GM21723 (cell line): ENCODE results near the gene PTGIS.
A peak's percentile ranks its signal among the peaks of the same experiment; 100 is the strongest.
"Not testable (repeated sequence)": the region's sequence is repeated elsewhere in the genome, so short reads cannot be mapped to it uniquely, and the experiment has no call there.

ENCODE experiments used
- ATAC-seq: cut with Tn5 transposase; IDR thresholded peaks from one replicate; pipeline ENCODE4 v1.9.1; 2021; ENCODE audit warnings: mild to moderate bottlenecking, moderate library complexity; ENCODE audit not compliant: unreplicated experiment

The PTGIS gene

GRCh38 chr20:49567421-49568277 is at the start of gene PTGIS:
TSS of gene PTGIS (minus strand) at chr20:49568137. CDS start at chr20:49568116, 21 bp downstream.
- no peak for ATAC-seq

DNA sequence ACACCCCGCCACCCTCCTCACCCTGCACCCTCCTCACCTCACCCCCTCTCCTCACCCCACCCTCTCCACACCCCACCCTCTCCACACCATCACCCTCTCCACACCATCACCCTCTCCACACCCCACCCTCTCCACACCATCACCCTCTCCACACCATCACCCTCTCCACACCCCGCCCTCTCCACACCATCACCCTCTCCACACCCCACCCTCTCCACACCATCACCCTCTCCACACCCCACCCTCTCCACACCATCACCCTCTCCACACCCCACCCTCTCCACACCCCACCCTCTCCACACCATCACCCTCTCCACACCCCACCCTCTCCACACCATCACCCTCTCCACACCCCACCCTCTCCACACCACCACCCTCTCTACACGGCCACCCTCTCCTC is 49.5 kb upstream of the PTGIS start:
- ATAC-seq = not testable (repeated sequence)

DNA sequence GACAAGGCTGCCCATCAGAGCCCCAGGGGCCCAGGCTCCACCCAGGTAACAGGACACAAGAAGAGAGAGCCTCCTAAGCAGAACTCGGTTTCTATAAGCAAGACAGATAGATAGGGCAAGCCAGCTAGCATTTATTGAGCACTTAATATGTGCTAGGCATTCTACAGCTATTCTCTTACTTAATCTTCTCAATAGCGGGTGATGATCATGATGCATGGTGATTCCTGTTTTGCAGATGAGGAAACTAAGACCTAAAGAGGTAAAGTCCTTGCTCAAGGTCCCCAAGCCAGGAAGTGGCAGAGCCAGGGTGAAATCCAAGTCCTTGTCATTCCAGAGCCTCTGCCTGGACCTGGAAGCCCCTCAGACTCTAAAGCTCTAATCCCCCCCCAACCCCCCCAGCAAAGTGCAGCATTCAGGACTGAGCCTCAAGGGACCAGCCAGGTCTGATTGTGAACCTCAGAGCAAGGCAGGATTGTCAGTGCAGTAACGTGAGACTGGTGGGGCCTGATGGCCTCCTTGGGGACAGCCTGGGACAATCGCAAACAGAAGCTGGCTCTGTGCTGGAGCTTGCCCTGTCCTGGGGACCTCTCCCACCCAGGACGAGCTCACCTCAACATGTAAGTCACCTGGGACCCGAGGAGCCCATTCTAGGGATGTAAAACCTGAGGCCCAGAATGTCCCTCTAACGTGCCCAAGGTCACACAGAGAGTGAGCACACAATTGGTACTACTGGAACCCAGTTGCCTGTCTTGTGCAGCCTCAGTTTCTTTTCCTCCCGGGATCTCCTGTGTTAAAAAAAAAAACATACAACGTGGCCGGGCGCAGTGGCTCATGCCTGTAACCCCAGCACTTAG is 48.4 kb upstream of the PTGIS start:
- no peak for ATAC-seq

GRCh38 chr20:49615401-49616153 is 47.6 kb upstream of the PTGIS start:
- ATAC-seq = no peak

- not testable (repeated sequence) for ATAC-seq
Observed at GRCh38 chr20:49615051-49615400, 47.1 kb upstream of the PTGIS start.

DNA sequence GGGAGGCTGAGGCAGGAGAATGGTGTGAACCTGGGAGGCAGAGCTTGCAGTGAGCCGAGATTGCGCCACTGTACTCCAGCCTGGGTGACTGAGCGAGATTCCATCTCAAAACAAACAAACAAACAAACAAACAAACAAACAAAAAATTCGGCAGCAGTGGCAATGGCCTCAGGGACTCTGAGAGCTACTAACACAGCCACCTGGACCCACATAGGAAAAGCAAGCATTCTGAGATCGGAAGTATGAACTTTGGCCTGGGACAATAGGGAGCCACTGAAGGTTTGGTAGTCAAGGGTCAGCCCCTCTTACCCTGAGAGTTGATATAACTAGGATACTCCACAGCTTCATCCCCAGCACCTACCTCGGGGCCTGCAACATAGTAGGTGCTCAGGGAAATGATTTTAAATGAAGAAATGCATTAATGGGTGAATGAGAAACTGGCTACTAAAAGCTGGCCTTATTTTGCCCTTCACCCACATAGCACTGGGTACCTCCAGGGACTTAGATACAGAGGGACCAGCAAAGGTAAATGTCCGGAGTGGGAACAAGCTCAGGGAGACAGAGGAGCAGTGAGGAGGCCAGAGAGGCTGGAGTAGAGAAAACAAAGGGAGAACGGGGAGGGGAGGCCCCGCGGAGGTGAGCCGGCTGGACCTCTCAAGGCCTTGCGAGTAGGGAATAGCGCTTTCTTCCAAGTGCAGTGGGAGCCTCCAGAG is 46.6 kb upstream of the PTGIS start:
- no peak for ATAC-seq

DNA sequence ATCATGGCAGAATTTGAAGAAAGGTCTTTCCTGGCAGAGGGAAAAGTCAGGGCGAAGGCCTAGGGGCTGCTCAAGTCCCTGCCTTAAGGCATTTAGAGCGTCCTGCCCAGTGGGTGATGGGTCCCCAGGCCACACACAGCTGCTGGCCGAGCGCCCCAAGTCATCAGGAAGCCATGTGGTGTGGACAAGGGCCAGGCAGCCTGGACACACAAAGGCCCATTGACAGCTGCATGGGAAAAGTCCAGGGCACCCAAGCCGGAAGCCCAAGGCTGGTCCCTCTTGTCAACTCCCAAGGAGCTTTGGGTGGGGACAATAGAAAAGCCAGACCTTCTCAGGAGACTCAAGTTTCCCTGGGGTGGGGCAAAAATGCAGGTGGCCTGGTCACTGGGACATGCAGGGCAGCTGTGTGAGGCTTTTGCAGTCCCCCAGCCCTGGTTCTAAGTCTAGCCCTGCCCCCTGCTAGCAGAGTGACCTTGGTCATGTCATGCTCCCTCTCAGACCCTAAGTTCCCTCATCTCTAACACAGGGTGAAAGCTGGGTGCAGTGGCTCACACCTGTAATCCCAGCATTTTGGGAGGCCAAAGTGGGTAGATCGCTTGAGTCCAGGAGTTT is 44.3 kb upstream of the PTGIS start:
- ATAC-seq = no peak

DNA sequence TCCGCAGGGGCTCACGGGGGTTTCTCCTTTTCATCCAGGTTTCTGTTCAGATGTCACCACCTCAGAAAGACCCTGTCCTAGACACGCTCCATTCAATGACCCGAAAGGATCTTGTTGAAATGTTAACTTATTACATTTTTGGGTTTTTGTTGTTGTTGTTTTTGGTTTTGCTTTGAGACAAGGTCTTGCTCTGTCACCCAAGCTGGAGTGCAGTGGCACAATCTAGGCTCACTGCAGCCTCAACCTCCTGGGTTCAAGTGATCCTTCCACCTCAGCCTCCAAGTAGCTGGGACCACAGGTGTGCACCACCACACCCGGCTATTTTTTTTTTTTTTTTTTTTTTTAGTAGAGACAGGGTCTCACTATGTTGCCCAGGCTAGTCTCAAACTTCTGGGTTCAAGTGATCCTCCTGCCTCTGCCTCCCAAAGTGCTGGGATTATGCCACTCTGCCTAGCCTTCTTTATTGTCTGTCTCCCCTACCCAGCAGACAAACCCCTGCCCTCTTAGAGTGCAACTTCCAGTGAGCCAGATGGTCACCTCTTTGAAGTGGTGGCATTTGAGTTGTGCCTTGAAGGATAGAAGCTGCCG is 43.7 kb upstream of the PTGIS start:
- not testable (repeated sequence) for ATAC-seq

- peak; percentile 50 for ATAC-seq
Observed at GRCh38 chr20:49610691-49611538, 43.0 kb upstream of the PTGIS start.

DNA sequence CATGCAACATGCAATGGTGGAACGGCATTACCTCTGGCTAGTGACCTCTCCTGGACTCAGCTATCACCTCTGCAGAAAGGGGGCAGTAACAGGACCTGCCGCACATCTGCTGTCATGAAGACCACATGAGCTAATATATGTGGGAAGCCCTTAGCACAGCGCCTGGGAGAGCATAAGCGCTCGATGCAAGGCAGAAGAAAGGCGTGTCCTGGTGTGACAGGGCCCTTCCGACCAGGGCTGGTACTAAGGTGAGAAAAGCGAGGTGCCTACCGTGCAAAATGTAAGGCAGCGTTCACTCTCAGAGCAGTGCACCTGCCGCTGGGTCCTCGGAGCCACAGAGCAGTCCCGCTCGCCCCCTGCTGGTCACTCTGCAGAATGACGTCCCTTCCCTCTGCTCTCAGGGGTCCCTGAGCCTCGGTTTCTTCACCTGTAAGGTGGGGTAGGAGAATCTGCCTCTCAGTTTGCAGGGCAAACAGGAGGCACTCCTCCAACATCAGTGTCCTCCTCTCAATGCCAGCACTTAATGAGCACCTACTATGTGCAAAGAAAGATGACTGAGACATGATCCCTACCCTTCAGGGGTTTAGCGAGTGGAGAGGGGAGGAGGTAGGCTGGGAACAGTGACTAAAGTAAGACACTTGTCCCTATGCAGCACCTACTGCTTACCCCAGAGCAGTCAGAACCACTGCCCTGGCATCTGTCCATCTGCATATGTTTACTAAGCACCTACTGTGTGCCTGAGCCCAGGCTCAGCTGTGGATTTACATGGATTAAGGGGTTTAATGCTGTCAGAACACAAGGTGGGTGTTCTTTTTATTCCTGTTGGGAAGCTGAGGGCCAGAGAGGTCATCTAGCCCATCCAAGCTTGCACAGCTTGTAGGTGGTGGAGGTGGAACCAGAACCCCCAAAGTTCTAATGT is 41.1 kb upstream of the PTGIS start:
- ATAC-seq = no peak

DNA sequence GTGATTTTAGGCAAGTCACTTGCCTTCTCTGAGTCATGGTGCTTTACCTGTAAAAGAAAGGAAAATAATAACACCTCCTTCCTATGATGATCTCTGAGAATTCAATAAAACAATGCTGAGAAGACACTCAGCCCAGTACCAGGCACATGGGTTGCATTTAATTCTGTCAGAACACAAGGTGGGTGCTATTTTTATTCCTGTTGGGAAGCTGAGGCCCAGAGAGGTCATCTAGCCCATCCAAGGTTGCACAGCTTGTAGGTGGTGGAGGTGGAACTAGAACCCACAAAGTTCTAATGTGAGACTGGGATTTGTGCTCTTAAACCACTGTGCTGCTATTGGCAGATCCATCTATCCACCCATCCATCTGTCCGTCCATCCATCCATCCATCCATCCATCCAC is 39.6 kb upstream of the PTGIS start:
- ATAC-seq = no peak

GRCh38 chr20:49603209-49603627 is 35.3 kb upstream of the PTGIS start:
- no peak for ATAC-seq

DNA sequence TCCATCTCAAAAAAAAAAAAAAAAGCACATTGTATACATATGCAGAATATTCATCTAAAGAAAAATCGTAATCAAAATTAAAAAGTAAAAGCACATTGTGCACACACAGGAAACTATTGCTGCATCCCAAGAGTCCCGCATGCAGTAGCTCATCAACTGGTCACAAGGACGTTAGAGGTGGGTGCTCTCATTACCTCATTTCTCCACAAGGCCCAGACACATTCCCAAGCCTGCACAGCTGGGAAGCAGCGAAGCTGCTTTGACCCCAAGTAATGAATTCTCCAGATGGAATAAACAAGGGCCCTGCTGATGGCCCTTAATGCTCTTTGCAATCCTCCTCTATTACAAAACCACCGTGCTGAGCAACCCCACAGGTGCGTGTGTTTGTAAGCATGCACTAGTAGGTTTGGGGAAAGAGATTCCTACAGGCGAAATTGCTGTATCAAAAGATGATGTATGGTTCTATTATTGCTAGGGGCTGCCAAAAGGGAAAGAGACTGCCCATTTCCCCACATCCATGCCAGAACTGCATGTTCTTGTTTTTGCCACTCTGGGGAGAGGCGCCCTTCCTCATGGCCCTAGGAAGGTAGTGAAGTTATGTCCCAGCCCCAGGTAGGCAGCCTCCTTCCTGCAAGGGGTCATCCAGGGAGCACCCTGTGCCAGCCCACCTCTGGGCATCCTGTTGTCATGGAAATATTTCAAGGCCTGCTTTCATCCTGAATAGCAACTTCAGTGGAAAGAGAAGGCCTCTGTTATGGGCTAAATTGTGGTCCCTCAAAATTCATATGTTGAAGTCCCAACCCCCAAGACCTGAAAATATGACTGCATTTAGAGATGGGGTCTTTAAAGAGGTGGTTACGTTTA is 34.6 kb upstream of the PTGIS start:
- no peak for ATAC-seq

DNA sequence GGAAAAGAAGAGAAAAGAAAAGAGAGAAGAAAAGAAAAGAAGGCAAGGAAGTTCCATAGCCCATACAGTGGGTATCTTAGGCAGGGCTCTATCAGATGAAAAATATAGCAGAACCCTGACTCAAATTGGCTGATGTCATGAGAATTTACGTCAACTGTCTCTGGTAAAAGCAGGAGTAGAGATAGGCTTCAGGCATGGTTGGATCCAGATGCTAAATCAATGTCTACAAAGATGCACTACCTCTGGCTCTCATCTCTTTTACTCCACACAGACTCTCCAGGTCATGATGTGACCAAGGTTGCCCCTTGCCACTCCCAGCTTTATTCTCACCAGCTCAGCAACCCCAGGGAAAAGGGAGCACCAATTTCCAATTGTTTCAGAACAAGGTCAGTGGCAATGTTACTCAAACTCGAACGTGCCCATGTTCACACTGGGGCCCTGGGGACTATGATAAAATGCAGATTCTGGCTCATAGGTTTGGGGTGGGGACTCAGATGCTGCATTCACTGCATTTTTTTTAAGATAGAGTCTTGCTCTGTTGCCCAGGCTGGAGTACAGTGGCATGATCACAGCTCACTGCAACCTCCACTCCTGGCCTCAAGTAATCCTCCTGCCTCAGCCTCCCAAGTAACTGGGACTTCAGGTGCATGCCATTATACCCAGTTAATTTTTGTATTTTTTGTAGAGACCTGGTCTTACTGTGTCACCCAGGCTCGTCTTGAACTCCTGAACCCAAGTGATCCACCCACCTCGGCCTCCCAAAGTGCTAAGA is 33.4 kb upstream of the PTGIS start:
- ATAC-seq = no peak

GRCh38 chr20:49599746-49600113 is 31.8 kb upstream of the PTGIS start:
- ATAC-seq = no peak

DNA sequence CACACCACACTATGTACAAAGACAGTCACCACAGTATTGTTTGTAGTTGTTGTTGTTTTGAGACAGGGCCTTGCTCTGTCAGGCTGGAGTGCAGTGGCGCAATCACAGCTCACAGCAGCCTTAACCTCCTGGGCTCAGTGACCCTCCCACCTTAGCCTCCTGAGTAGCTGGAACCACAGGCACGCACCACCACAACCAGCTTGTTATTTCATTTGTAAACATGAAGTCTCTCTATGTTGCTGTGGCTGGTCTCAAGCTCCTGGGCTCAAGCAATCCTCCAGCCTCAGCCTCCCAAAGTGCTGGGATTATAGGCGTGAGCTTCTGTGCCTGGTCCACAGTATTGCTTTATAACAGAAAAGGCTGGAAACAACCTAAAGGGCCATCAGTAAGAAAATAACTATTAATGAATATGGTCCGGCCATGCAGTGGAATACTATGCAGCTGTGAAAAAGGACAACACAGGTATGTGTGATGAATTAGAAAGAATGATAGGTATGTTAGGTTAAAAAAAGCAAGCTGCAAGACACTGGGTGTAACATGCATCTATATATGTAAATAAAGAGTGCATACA is 30.0 kb upstream of the PTGIS start:
- ATAC-seq = no peak
